MM.1S (cell line): Measurements from ENCODE around the gene CDYL2.

Experiments
- DNase-seq: peaks from one replicate; pipeline ENCODE4 v3.0.0-alpha.2; 2015
- H2AFZ ChIP-seq: fragments of 300-600 bp; sonication (generic); 2 replicates; pipeline ENCODE4 v1.6.0; 2016; ENCODE audit warnings: antibody characterized with exemption, low read length
- H3F3A ChIP-seq: fragments of 300-600 bp; sonication (generic); 2 replicates; pipeline ENCODE4 v1.6.1; 2016; ENCODE audit warnings: mild to moderate bottlenecking, antibody characterized with exemption, low read length, moderate library complexity, mixed read lengths; ENCODE audit not compliant: insufficient read depth
- H3K27ac ChIP-seq: fragments of 300-600 bp; sonication (generic); 2 replicates; pipeline ENCODE4 v1.5.1; 2016; ENCODE audit warnings: mild to moderate bottlenecking, low read length
- H3K27me3 ChIP-seq: fragments of 300-600 bp; sonication (generic); replicated peaks from 2 replicates; pipeline ENCODE4 v1.6.0; 2016; ENCODE audit warnings: low read length; ENCODE audit not compliant: insufficient read depth
- H3K36me3 ChIP-seq: fragments of 300-600 bp; sonication (generic); replicated peaks from 2 replicates; pipeline ENCODE4 v1.6.1; 2016; ENCODE audit warnings: mild to moderate bottlenecking, low read length, mixed read lengths; ENCODE audit not compliant: insufficient read depth
- H3K4me1 ChIP-seq: fragments of 300-600 bp; sonication (generic); 2 replicates; pipeline ENCODE4 v1.6.1; 2016; ENCODE audit warnings: low read length, mixed read lengths
- H3K4me2 ChIP-seq: fragments of 300-600 bp; sonication (generic); 2 replicates; pipeline ENCODE4 v1.6.0; 2016; ENCODE audit warnings: low read depth, low read length
- H3K4me3 ChIP-seq: fragments of 300-600 bp; sonication (generic); 2 replicates; pipeline ENCODE4 v1.5.1; 2016; ENCODE audit warnings: low read length, mixed read lengths
- H3K79me2 ChIP-seq: fragments of 300-600 bp; sonication (generic); 2 replicates; pipeline ENCODE4 v1.6.1; 2016; ENCODE audit warnings: mixed run types, low read length, mixed read lengths
- H3K9ac ChIP-seq: fragments of 300-600 bp; sonication (generic); 2 replicates; pipeline ENCODE4 v1.6.1; 2016; ENCODE audit warnings: low read length, mixed read lengths
- H3K9me2 ChIP-seq: fragments of 300-600 bp; sonication (generic); replicated peaks from 2 replicates; pipeline ENCODE4 v1.6.1; 2016; ENCODE audit warnings: mild to moderate bottlenecking, low read length, mixed read lengths; ENCODE audit not compliant: insufficient read depth
- H3K9me3 ChIP-seq: fragments of 300-600 bp; sonication (generic); replicated peaks from 2 replicates; pipeline ENCODE4 v1.6.1; 2016; ENCODE audit warnings: mild to moderate bottlenecking, low read length, mixed read lengths; ENCODE audit not compliant: insufficient read depth
- H4K20me1 ChIP-seq: fragments of 300-600 bp; sonication (generic); 2 replicates; pipeline ENCODE4 v1.6.1; 2016; ENCODE audit warnings: mild to moderate bottlenecking, low read length, moderate library complexity, mixed read lengths; ENCODE audit not compliant: insufficient read depth
- CTCF ChIP-seq: fragments of 300-600 bp; sonication (generic); IDR thresholded peaks from 2 replicates; pipeline ENCODE4 v1.5.1; 2016; ENCODE audit warnings: antibody characterized with exemption, low read length, mixed read lengths
- EZH2 ChIP-seq: fragments of 300-600 bp; sonication (generic); optimal IDR thresholded peaks from 2 replicates; pipeline ENCODE3; 2017; ENCODE audit warnings: low read depth, mild to moderate bottlenecking, antibody characterized with exemption, low read length, mixed read lengths
- EZH2phosphoT487 ChIP-seq: fragments of 300-600 bp; sonication (generic); IDR thresholded peaks from 2 replicates; pipeline ENCODE4 v1.6.1; 2018; ENCODE audit warnings: antibody characterized with exemption, low read length

The CDYL2 gene

DNA sequence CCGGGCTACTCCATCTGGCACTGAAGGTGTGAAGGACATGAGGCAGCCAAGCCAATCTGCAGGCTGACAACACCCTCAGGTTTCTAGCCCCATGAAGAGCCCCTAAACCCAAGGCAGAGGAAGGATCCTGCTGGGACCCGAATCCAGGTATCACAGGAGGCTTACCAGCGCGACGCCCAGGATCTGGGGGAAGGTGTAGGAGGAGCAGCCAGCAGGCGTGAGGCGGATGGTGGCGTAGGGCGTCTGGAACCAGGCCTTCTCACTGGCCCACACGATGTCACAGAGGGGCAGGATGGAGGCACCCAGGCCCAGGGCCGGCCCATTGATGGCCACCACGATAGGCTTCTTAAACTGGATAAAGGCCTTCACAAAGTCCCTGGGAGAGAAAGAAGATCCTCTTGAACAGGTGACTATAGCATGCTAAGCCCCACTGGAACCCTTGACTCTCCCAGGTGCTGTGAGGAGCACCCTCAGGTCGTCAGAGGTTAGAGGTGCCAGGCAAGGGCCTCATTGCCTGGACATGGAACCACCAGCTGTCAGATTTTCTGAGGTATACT is 191.9 kb downstream of the CDYL2 start:
- Histone ChIP-seq H3K9me3 (no peaks in the 10 kb centered on the region), H3K9ac (no peak overlapping the region), H3K4me1 (no peaks in the 10 kb centered on the region), H3K4me3 (no peak overlapping the region), H3K27me3 (no peaks in the 10 kb centered on the region), H2AFZ (no peak overlapping the region), H3K9me2 (no peaks in the 10 kb centered on the region), H3F3A (no peaks in the 10 kb centered on the region), H3K4me2 (no peak overlapping the region), H3K36me3 (no peaks in the 10 kb centered on the region), H4K20me1 (no peaks in the 10 kb centered on the region), H3K79me2 (no peaks in the 10 kb centered on the region), H3K27ac (no peak overlapping the region)
- TF ChIP-seq CTCF (no peak), EZH2phosphoT487 (no peak), EZH2 (no peak)
- no peak for DNase-seq

GRCh38 chr16:80611930-80612327 is 192.5 kb downstream of the CDYL2 start:
- Histone ChIP-seq H3K4me3 (no peak overlapping the region), H3K4me1 (no peaks in the 10 kb centered on the region), H3K4me2 (no peak overlapping the region), H3K9me2 (no peaks in the 10 kb centered on the region), H3K9me3 (no peaks in the 10 kb centered on the region), H3K9ac (no peak overlapping the region), H3K27me3 (no peaks in the 10 kb centered on the region), H3K79me2 (no peaks in the 10 kb centered on the region), H3K27ac (no peak overlapping the region), H3F3A (no peaks in the 10 kb centered on the region), H2AFZ (no peak overlapping the region), H4K20me1 (no peaks in the 10 kb centered on the region), H3K36me3 (no peaks in the 10 kb centered on the region)
- no peak for TF ChIP-seq EZH2phosphoT487
- no peak for TF ChIP-seq EZH2
- TF ChIP-seq CTCF, result no peak
- DNase-seq, result no peak

DNA sequence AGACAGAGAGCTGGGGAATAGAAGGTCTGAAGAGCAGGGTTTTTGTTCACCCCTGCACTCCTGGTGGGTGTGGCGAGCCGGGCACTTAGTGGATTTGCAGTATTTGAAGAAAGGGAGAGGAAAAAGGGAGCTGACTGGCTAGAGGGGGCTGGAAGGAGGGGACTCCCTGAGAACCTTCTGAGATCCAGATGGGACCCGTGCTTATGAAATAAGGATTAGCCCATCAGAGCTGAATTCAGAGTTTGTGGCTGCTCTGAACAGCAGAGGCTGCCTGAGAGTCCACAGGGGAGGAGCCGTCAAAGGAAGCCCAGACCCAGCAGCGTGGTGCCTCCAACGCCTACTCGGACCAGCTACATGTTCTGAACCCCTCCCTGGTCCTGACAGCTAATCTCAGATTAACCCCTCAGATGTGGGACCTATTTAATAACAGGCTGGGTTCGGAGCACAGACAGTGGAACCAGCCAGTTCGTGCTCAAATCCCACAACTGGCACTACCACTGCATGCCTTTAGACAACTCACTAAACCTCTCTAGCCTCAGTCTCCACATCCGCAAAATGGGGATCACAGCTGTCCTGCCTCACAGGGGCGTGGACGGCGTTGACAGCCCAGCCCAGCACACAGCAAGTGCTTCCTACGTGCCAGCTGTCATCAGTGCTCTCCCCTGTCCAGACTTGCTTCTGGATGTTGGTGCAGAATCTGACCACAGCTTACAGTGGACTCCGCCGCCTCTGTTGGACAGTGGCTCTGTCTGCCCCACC is 193.0 kb downstream of the CDYL2 start:
- no peaks in the 10 kb centered on the region for H3K9me3 ChIP-seq
- H4K20me1 ChIP-seq, result no peaks in the 10 kb centered on the region
- no peaks in the 10 kb centered on the region for H3F3A ChIP-seq
- H3K9me2 ChIP-seq, result no peaks in the 10 kb centered on the region
- no peaks in the 10 kb centered on the region for H3K79me2 ChIP-seq
- H3K27me3 ChIP-seq, result no peaks in the 10 kb centered on the region
- no peak overlapping the region for H3K4me3 ChIP-seq
- no peaks in the 10 kb centered on the region for H3K36me3 ChIP-seq
- H3K27ac ChIP-seq, result no peak overlapping the region
- no peak overlapping the region for H2AFZ ChIP-seq
- TF ChIP-seq EZH2 (no peak), CTCF (no peak)
- DNase-seq, result no peak
- no peak overlapping the region for H3K9ac ChIP-seq
- H3K4me2 ChIP-seq, result no peak overlapping the region
- no peaks in the 10 kb centered on the region for H3K4me1 ChIP-seq
